Measurements from ENCODE around the gene CA4.

- TF ChIP-seq MZF1 (tag by site-specific recombination; IDR thresholded peaks at IDR 0.05; ENCODE audit: borderline replicate concordance) (no peak), ZNF777 (tag by site-specific recombination; IDR thresholded peaks at IDR 0.05; ENCODE audit: borderline replicate concordance) (no peak), ZNF473 (tag by site-specific recombination; IDR thresholded peaks at IDR 0.05) (no peak), ZNF530 (tag by site-specific recombination; IDR thresholded peaks at IDR 0.05; ENCODE audit: low read depth) (no peak), TCF7L2 (IDR thresholded peaks at IDR 0.05; ENCODE audit: borderline replicate concordance, low read depth, low read length) (no peak)
Measured at GRCh38 chr17:60164697-60165096, 14.9 kb downstream of the CA4 start.

Measured in HEK293 (cell line).